SK-N-MC (cell line): ENCODE data around the gene ZMIZ1.

Experiments
- DNase-seq: peaks from one replicate; pipeline ENCODE4 v3.0.0-alpha.2; 2011; ENCODE audit warnings: low read depth, low spot score
- H3K27ac ChIP-seq: fragments of 200-600 bp; sonication (generic); 2 replicates; pipeline ENCODE4 v1.5.1; 2016; ENCODE audit warnings: mixed run types
- H3K36me3 ChIP-seq: fragments of 200-600 bp; sonication (generic); 2 replicates; pipeline ENCODE4 v1.6.1; 2017; ENCODE audit warnings: antibody characterized with exemption, low read length, mixed read lengths; ENCODE audit not compliant: insufficient read depth
- H3K4me3 ChIP-seq: fragments of 200-600 bp; sonication (generic); 2 replicates; pipeline ENCODE4 v1.5.1; 2016
- H3K9ac ChIP-seq: fragments of 200-600 bp; sonication (generic); 2 replicates; pipeline ENCODE4 v1.8.0; 2017; ENCODE audit warnings: mixed run types, mixed read lengths; ENCODE audit not compliant: insufficient read length
- H3K9me3 ChIP-seq: fragments of 200-600 bp; sonication (generic); 2 replicates; pipeline ENCODE4 v1.6.1; 2017; ENCODE audit warnings: low read depth, mild to moderate bottlenecking, antibody characterized with exemption, low read length, moderate library complexity, mixed read lengths
- EZH2 ChIP-seq: fragments of 200-600 bp; sonication (generic); IDR thresholded peaks from one replicate; pipeline ENCODE4 v1.6.1; 2017; ENCODE audit warnings: antibody characterized with exemption
- FOXP2 ChIP-seq: optimal IDR thresholded peaks from 2 replicates; pipeline ENCODE3; 2011; ENCODE audit warnings: mild to moderate bottlenecking, moderate library complexity; ENCODE audit not compliant: insufficient read depth; ENCODE audit errors: extremely low read length, control extremely low read depth
- POLR2AphosphoS5 ChIP-seq: IDR thresholded peaks from 2 replicates; pipeline ENCODE4 v1.6.1; 2012; ENCODE audit warnings: mild to moderate bottlenecking, low read depth, low read length, borderline replicate concordance

Gene ZMIZ1

DNA sequence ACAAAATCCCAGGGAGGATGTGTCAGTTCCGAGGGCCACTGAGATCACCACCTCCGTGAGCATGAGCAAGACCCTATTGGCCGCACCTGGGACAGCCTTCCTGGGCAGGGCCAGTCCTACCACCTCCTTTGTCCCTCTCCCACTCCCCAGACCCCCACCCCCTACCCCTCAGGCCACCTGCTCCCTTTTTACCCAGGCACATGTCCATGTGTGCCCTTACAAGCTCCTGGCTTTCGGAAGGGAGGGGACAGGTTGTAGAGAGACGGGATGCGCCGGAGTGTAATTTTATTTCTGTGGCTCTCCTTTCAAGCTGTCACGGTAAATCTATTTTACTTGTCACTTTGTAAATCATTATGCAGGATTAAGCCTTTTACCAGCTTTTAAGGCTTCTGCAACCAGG lies 20.9 kb downstream of the ZMIZ1 start:
- no peak for DNase-seq
- H3K4me3 ChIP-seq = no peak overlapping the region
- H3K36me3 ChIP-seq = no peaks in the 10 kb centered on the region
- TF ChIP-seq FOXP2 (no peak), EZH2 (no peak), POLR2AphosphoS5 (no peak)
- H3K27ac ChIP-seq = no peak overlapping the region
- no peak overlapping the region for H3K9ac ChIP-seq
- H3K9me3 ChIP-seq = no peaks in the 10 kb centered on the region

GRCh38 chr10:79090134-79090803 lies 21.5 kb downstream of the ZMIZ1 start:
- no peak for TF ChIP-seq EZH2
- no peak for TF ChIP-seq FOXP2
- no peak for TF ChIP-seq POLR2AphosphoS5
- no peak overlapping the region for H3K4me3 ChIP-seq
- no peak overlapping the region for H3K9ac ChIP-seq
- H3K27ac ChIP-seq = no peak overlapping the region
- H3K9me3 ChIP-seq = no peaks in the 10 kb centered on the region
- DNase-seq = no peak
- H3K36me3 ChIP-seq = no peaks in the 10 kb centered on the region

- no peaks in the 10 kb centered on the region for H3K9me3 ChIP-seq
- H3K27ac ChIP-seq = no peak overlapping the region
Observed at GRCh38 chr10:79092292-79092896, 23.6 kb downstream of the ZMIZ1 start.

GRCh38 chr10:79093658-79094411 lies 25.1 kb downstream of the ZMIZ1 start:
- H3K36me3 ChIP-seq = no peaks in the 10 kb centered on the region
- H3K4me3 ChIP-seq = no peak overlapping the region
- no peaks in the 10 kb centered on the region for H3K9me3 ChIP-seq
- TF ChIP-seq EZH2 (no peak), FOXP2 (no peak), POLR2AphosphoS5 (no peak)
- no peak for DNase-seq
- no peak overlapping the region for H3K27ac ChIP-seq
- no peak overlapping the region for H3K9ac ChIP-seq

More at GRCh38 chr10:79092292-79092896, 23.6 kb downstream of the ZMIZ1 start:
- no peak overlapping the region for H3K9ac ChIP-seq
- no peak overlapping the region for H3K4me3 ChIP-seq
- DNase-seq = no peak
- H3K36me3 ChIP-seq = no peaks in the 10 kb centered on the region
- TF ChIP-seq FOXP2 (no peak), POLR2AphosphoS5 (no peak), EZH2 (no peak)

DNA sequence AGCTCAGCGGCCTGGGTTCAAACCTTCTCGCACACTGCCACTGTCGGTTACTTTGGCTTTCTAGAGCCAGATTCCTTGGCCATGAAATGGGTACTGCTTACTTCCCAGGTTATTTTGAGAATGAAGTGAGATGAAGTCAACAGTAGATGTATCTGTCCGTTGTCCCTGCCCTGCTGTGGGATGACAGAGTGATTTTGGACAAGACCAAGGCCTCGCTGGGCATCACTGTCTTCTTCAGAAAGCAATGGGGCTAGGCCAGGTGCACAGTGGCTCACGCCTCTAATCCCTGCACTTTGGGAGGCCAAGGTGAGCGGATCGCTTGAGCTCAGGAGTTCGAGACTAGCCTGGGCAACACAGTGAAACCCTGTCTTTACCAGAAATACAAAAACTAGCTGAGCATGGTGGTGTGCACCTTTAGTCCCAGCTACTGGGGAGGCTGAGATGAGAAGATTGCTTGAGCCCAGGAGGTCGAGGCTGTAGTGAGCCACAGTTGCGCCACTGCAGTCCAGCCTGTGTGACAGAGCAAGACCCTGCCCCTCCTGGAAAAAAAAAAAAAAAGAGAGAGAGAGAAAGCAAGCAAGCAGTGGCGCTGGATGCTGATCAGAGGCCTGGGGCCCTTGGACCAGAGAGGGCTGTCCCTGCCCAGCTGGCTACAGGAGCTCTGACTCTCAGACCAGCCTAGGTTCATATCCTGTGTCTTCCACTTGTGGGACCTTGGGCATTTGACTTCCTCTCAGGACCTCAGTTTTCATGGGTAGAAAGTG lies 25.8 kb downstream of the ZMIZ1 start:
- DNase-seq = no peak
- H3K9ac ChIP-seq = no peak overlapping the region
- H3K4me3 ChIP-seq = no peak overlapping the region
- H3K36me3 ChIP-seq = no peaks in the 10 kb centered on the region
- TF ChIP-seq FOXP2 = no peak
- no peak for TF ChIP-seq POLR2AphosphoS5
- TF ChIP-seq EZH2 = no peak
- H3K27ac ChIP-seq = no peak overlapping the region
- no peaks in the 10 kb centered on the region for H3K9me3 ChIP-seq

DNA sequence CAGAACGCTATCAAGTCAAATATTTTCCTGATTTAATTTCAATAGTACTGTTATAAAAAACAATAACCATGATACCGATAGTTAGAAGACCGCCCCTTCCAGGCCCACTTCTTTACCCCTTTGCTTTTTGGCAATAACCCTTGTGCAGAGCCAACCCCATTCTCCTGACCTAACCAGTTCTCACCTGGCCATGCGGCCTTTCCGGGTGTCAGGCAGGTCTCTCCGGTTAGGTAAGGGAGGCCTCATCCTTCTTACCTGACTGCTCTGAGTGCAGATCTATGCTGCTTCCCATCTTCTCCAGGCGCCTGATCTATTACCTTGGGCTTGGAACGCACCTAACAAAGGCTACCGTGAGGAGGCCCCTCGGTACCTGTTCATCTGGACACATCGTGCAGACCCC lies 26.6 kb downstream of the ZMIZ1 start:
- no peak for TF ChIP-seq EZH2
- no peak for TF ChIP-seq POLR2AphosphoS5
- TF ChIP-seq FOXP2 = no peak
- Histone ChIP-seq H3K9ac (no peak overlapping the region), H3K27ac (no peak overlapping the region), H3K4me3 (no peak overlapping the region), H3K36me3 (no peaks in the 10 kb centered on the region), H3K9me3 (no peaks in the 10 kb centered on the region)
- DNase-seq = no peak

- no peak overlapping the region for H3K27ac ChIP-seq
- no peak overlapping the region for H3K9ac ChIP-seq
- DNase-seq = no peak
Observed at GRCh38 chr10:79096514-79096913, 27.7 kb downstream of the ZMIZ1 start.

More at GRCh38 chr10:79096514-79096913, 27.7 kb downstream of the ZMIZ1 start:
- Histone ChIP-seq H3K9me3 (no peaks in the 10 kb centered on the region), H3K4me3 (no peak overlapping the region), H3K36me3 (no peaks in the 10 kb centered on the region)
- TF ChIP-seq EZH2 = no peak
- no peak for TF ChIP-seq FOXP2
- no peak for TF ChIP-seq POLR2AphosphoS5
